Measurements from ENCODE around the gene AK5.

- TF ChIP-seq CTCF (conservative IDR thresholded peaks at IDR 0.05 in 1 of 2, IDR thresholded peaks at IDR 0.05 in 1 of 2; ENCODE audit: extremely low read depth in 1 of 2, insufficient read depth in 1 of 2, low read depth in 1 of 2, low read length in 2 of 2) (no peak), EZH2 (IDR thresholded peaks at IDR 0.05; ENCODE audit: borderline replicate concordance, low read length) (no peak)
These were observed 186.6 kb downstream of the AK5 start for GRCh38 chr1:77468257-77468948.

All from mammary epithelial cell (primary cell).